ENCODE results near the gene SMNDC1.
"Not testable (repeated sequence)": the region's sequence is repeated elsewhere in the genome, so short reads cannot be mapped to it uniquely, and the experiment has no call there.

The SMNDC1 gene

GRCh38 chr10:110284262-110284661, 20.5 kb downstream of the SMNDC1 start:
- no peak for DNase-seq (ENCODE audit: low read depth in 1 of 2, low spot score in 1 of 2)

GRCh38 chr10:110279407-110279986, 25.2 kb downstream of the SMNDC1 start:
- peak in 1 of 2 donors; percentile 32 for DNase-seq (ENCODE audit: low read depth in 1 of 2, low spot score in 1 of 2)

GRCh38 chr10:110278562-110279406, 25.9 kb downstream of the SMNDC1 start:
- DNase-seq (ENCODE audit: low read depth in 1 of 2, low spot score in 1 of 2) = no peak

- no peak for DNase-seq (ENCODE audit: low read depth in 1 of 2, low spot score in 1 of 2)
Measured at GRCh38 chr10:110277591-110277990, 27.1 kb downstream of the SMNDC1 start.

- DNase-seq (ENCODE audit: low read depth in 1 of 2, low spot score in 1 of 2) = no peak
Measured at GRCh38 chr10:110276603-110277002, 28.1 kb downstream of the SMNDC1 start.

GRCh38 chr10:110275128-110275729, 29.5 kb downstream of the SMNDC1 start:
- DNase-seq (ENCODE audit: low read depth in 1 of 2, low spot score in 1 of 2) = no peak

- DNase-seq (ENCODE audit: low read depth in 1 of 2, low spot score in 1 of 2) = no peak
Measured at GRCh38 chr10:110274647-110275046, 30.1 kb downstream of the SMNDC1 start.

GRCh38 chr10:110274072-110274627, 30.6 kb downstream of the SMNDC1 start:
- no peak for DNase-seq (ENCODE audit: low read depth in 1 of 2, low spot score in 1 of 2)

- DNase-seq (ENCODE audit: low read depth in 1 of 2, low spot score in 1 of 2) = peak in 1 of 2 donors; percentile 33
Measured at GRCh38 chr10:110273474-110273873, 31.2 kb downstream of the SMNDC1 start.

GRCh38 chr10:110272995-110273394, 31.7 kb downstream of the SMNDC1 start:
- not testable (repeated sequence) for DNase-seq (ENCODE audit: low read depth in 1 of 2, low spot score in 1 of 2)

- no peak for DNase-seq (ENCODE audit: low read depth in 1 of 2, low spot score in 1 of 2)
Measured at GRCh38 chr10:110269374-110270318, 35.1 kb downstream of the SMNDC1 start.

GRCh38 chr10:110268971-110269370, 35.7 kb downstream of the SMNDC1 start:
- no peak for DNase-seq (ENCODE audit: low read depth in 1 of 2, low spot score in 1 of 2)

- DNase-seq (ENCODE audit: low read depth in 1 of 2, low spot score in 1 of 2) = no peak
Measured at GRCh38 chr10:110268442-110268841, 36.3 kb downstream of the SMNDC1 start.

GRCh38 chr10:110267276-110267675, 37.4 kb downstream of the SMNDC1 start:
- no peak for DNase-seq (ENCODE audit: low read depth in 1 of 2, low spot score in 1 of 2)

GRCh38 chr10:110265573-110266193, 39.0 kb downstream of the SMNDC1 start:
- DNase-seq (ENCODE audit: low read depth in 1 of 2, low spot score in 1 of 2) = no peak

- no peak for DNase-seq (ENCODE audit: low read depth in 1 of 2, low spot score in 1 of 2)
Measured at GRCh38 chr10:110263164-110263563, 41.6 kb downstream of the SMNDC1 start.

- no peak for DNase-seq (ENCODE audit: low read depth in 1 of 2, low spot score in 1 of 2)
Measured at GRCh38 chr10:110260746-110261477, 43.8 kb downstream of the SMNDC1 start.

- DNase-seq (ENCODE audit: low read depth in 1 of 2, low spot score in 1 of 2) = no peak
Measured at GRCh38 chr10:110259317-110259716, 45.4 kb downstream of the SMNDC1 start.

GRCh38 chr10:110258542-110258941, 46.2 kb downstream of the SMNDC1 start:
- DNase-seq (ENCODE audit: low read depth in 1 of 2, low spot score in 1 of 2) = no peak

- DNase-seq (ENCODE audit: low read depth in 1 of 2, low spot score in 1 of 2) = no peak
Measured at GRCh38 chr10:110254467-110254866, 50.3 kb downstream of the SMNDC1 start.
